Fibroblast of lung (primary cell): Measurements from ENCODE around the gene BTK. TPM values are rescaled to one million over a fixed set of nuclear protein-coding genes. Genes with fewer than 3 reads are reported as not detected.

ENCODE experiments used
- DNase-seq, 2 donors: peaks; one replicate each; pipeline versions ENCODE4 v3.0.0 to v3.0.0-alpha.2; 2010; ENCODE audit warnings: low read depth in 2 of 2
- H2AFZ ChIP-seq: 2 replicates; pipeline ENCODE4 v1.5.1; 2012; ENCODE audit warnings: low read length, control low read depth, inconsistent platforms
- H3K27ac ChIP-seq: 2 replicates; pipeline ENCODE4 v1.5.1; 2011; ENCODE audit warnings: low read length, control low read depth; ENCODE audit not compliant: insufficient read depth
- H3K27me3 ChIP-seq: 2 replicates; pipeline ENCODE4 v1.5.1; 2011; ENCODE audit warnings: mild to moderate bottlenecking, low read length; ENCODE audit not compliant: control insufficient read depth, insufficient read depth
- H3K36me3 ChIP-seq: 2 replicates; pipeline ENCODE4 v1.5.1; 2011; ENCODE audit warnings: low read length; ENCODE audit not compliant: control insufficient read depth, insufficient read depth
- H3K4me1 ChIP-seq: 2 replicates; pipeline ENCODE4 v1.5.1; 2011; ENCODE audit warnings: low read length; ENCODE audit not compliant: control insufficient read depth, insufficient read depth; ENCODE audit errors: extremely low read depth
- H3K4me2 ChIP-seq: 2 replicates; pipeline ENCODE4 v1.5.1; 2011; ENCODE audit warnings: low read length, control low read depth; ENCODE audit not compliant: insufficient read depth; ENCODE audit errors: extremely low read depth
- H3K4me3 ChIP-seq, 4 experiments: fragments of 200-600 bp in 1 of 4; sonication (generic) in 1 of 4; replicated peaks in 1 of 4; 2 replicates each; pipeline ENCODE4 v1.5.1; 2011 to 2016; ENCODE audit warnings: low read length in 4 of 4, low read depth in 3 of 4, mild to moderate bottlenecking in 3 of 4, control low read depth in 2 of 4, inconsistent platforms in 1 of 4, mixed read lengths in 1 of 4; ENCODE audit not compliant: insufficient read depth in 1 of 4; ENCODE audit errors: control extremely low read depth in 1 of 4
- H3K79me2 ChIP-seq: 2 replicates; pipeline ENCODE4 v1.5.1; 2012; ENCODE audit warnings: mild to moderate bottlenecking, low read length, inconsistent platforms; ENCODE audit not compliant: control insufficient read depth, insufficient read depth
- H3K9ac ChIP-seq: 2 replicates; pipeline ENCODE4 v1.5.1; 2011; ENCODE audit warnings: mild to moderate bottlenecking, low read length, control low read depth; ENCODE audit not compliant: insufficient read depth
- H3K9me3 ChIP-seq: 2 replicates; pipeline ENCODE4 v1.5.1; 2012; ENCODE audit warnings: low read depth, low read length; ENCODE audit not compliant: control insufficient read depth, insufficient read depth
- H4K20me1 ChIP-seq: 2 replicates; pipeline ENCODE4 v1.5.1; 2011; ENCODE audit warnings: low read length; ENCODE audit not compliant: control insufficient read depth, insufficient read depth; ENCODE audit errors: extremely low read depth
- CTCF ChIP-seq, 2 donors: IDR thresholded peaks in 1 of 2; conservative IDR thresholded peaks in 1 of 2; 1 replicate in 1 of 2; 2 replicates in 1 of 2; pipeline ENCODE4 v1.5.1; 2011 to 2012; ENCODE audit warnings: low read length in 2 of 2, control low read depth in 1 of 2, inconsistent platforms in 1 of 2, low read depth in 1 of 2, mild to moderate bottlenecking in 1 of 2
- EZH2 ChIP-seq: IDR thresholded peaks from 2 replicates; pipeline ENCODE4 v1.5.1; 2012; ENCODE audit warnings: low read length, control low read depth, mild to moderate bottlenecking; ENCODE audit errors: missing control alignments
- polyA plus RNA-seq, 2 donors: library from polyadenylated mRNA; depleted of rRNA in 1 of 2; stranded (reverse) in 1 of 2; unstranded in 1 of 2; fragments of >200 nt; gene quantifications; 2 replicates each; pipeline ENCODE4 v1.2.1, GENCODE V29; 2011 to 2012; ENCODE audit warnings: missing spikeins in 1 of 2
- total RNA-seq: library from RNA; depleted of rRNA; stranded (reverse); fragments of >200 nt; gene quantifications from 2 replicates; pipeline ENCODE4 v1.2.1, GENCODE V29; 2014

BTK gene
- total and polyA plus RNA-seq, 2 donors (not counting 1 experiment from before 2014, with no cell fraction given): 0.05 TPM; not detected in 1

DNA sequence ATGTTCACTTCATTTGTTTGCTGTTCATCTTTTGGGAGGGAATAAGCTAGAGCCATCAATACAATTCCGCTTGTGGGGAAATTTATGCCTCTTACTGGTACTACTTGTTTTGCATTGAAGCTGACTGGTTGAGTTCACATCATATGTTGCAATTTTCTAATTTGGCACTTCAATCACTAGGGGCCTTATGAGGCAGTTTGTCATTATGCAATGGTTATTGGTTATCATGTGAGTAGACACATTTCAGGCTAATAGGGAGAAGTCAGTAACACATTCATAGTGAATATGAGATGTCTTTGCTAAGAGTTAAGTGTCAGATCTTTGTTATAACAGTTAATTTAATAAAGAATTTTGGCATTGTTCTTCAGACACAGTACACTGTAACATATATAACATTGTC is 9.8 kb upstream of the BTK start:
- H3K4me1 ChIP-seq: no peaks in the 10 kb centered on the region
- DNase-seq: peak in 1 of 2 donors; percentile 40
- H3K27ac ChIP-seq: no peak overlapping the region
- H4K20me1 ChIP-seq: no peaks in the 10 kb centered on the region
- H3K4me3 ChIP-seq: no peak overlapping the region
- no peaks in the 10 kb centered on the region for H3K36me3 ChIP-seq
- H3K9ac ChIP-seq: no peak overlapping the region
- no peaks in the 10 kb centered on the region for H3K27me3 ChIP-seq
- no peak overlapping the region for H3K4me2 ChIP-seq
- TF ChIP-seq CTCF (conservative IDR thresholded peaks at IDR 0.05 in 1 of 2, IDR thresholded peaks at IDR 0.05 in 1 of 2; ENCODE audit: low read depth in 1 of 2, low read length in 2 of 2): no peak
- TF ChIP-seq EZH2: no peak
- H2AFZ ChIP-seq: no peak overlapping the region
- no peaks in the 10 kb centered on the region for H3K9me3 ChIP-seq
- H3K79me2 ChIP-seq: peaks cover 18% of the 10 kb centered on the region

DNA sequence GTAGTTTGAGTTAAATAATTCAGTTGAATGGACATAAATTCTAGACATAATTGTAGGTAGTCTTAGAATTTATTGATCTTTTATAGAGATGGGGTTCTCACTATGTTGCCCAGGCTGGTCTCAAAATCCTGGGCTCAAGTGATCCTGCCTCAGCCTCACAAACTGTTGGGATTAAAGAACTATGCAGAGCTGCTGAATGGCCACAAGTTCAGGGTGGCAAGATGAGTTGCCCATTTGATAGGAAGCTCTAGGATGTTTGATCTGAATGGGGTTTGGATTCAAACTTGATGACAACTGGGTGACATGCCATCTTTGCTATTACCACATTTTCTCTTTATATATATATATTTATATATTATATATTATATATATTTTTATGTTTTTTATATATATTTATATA is 8.4 kb upstream of the BTK start:
- DNase-seq: no peak
- H3K4me3 ChIP-seq: no peak overlapping the region
- no peaks in the 10 kb centered on the region for H3K27me3 ChIP-seq
- no peaks in the 10 kb centered on the region for H3K4me1 ChIP-seq
- no peaks in the 10 kb centered on the region for H3K36me3 ChIP-seq
- no peak overlapping the region for H3K4me2 ChIP-seq
- no peak overlapping the region for H3K27ac ChIP-seq
- H3K9ac ChIP-seq: no peak overlapping the region
- no peaks in the 10 kb centered on the region for H4K20me1 ChIP-seq
- no peak for TF ChIP-seq EZH2
- no peak overlapping the region for H2AFZ ChIP-seq
- H3K9me3 ChIP-seq: no peaks in the 10 kb centered on the region
- H3K79me2 ChIP-seq: peaks cover 18% of the 10 kb centered on the region

DNA sequence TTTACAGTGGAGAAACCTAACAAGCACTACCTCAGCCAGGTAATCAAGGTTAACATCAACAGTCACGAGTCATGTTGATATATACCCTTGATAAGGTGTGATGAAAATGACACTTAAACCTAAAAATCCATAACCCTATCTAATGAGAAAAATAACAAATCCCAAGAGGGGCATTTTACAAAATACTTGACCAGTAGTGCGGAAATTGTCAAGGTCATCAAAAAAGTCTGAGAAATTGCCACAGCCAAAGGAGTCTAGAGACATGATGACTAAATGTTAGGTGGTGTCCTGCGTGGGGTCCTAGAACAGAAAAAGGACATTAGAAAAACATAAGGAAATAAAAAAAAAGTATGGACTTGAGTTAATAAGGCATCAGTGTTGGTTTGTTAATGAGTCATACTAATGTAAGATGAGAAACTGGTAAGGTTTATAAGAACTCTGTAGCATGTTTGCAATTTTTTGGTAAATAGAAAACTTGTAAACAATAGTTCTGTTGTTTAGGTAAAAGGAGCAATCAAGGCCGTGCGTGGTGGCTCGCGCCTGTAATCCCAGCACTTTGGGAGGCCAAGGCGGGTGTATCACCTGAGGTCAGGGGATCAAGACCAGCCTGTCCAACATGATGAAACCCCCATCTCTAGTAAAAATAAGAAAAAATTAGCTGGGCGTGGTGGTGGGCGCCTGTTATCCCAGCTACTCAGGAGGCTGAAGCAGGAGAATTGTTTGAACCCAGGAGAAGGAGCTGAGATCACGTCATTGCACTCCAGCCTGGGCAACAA is 7.7 kb upstream of the BTK start:
- Histone ChIP-seq H2AFZ (no peak overlapping the region), H3K4me2 (no peak overlapping the region), H3K9me3 (no peaks in the 10 kb centered on the region), H3K79me2 (peaks cover 18% of the 10 kb centered on the region), H3K27ac (no peak overlapping the region), H3K27me3 (no peaks in the 10 kb centered on the region), H4K20me1 (no peaks in the 10 kb centered on the region), H3K4me3 (peak overlapping the region in 1 of 4 experiments; percentile 29), H3K4me1 (no peaks in the 10 kb centered on the region), H3K9ac (no peak overlapping the region), H3K36me3 (no peaks in the 10 kb centered on the region)
- no peak for TF ChIP-seq EZH2
- TF ChIP-seq CTCF (conservative IDR thresholded peaks at IDR 0.05 in 1 of 2, IDR thresholded peaks at IDR 0.05 in 1 of 2; ENCODE audit: low read depth in 1 of 2, low read length in 2 of 2): no peak
- no peak for DNase-seq
